Measurements from ENCODE around the gene TF.

GRCh38 chr3:133756716-133757694 is 10.8 kb downstream of the TF start:
- TF ChIP-seq, protein P1, sequence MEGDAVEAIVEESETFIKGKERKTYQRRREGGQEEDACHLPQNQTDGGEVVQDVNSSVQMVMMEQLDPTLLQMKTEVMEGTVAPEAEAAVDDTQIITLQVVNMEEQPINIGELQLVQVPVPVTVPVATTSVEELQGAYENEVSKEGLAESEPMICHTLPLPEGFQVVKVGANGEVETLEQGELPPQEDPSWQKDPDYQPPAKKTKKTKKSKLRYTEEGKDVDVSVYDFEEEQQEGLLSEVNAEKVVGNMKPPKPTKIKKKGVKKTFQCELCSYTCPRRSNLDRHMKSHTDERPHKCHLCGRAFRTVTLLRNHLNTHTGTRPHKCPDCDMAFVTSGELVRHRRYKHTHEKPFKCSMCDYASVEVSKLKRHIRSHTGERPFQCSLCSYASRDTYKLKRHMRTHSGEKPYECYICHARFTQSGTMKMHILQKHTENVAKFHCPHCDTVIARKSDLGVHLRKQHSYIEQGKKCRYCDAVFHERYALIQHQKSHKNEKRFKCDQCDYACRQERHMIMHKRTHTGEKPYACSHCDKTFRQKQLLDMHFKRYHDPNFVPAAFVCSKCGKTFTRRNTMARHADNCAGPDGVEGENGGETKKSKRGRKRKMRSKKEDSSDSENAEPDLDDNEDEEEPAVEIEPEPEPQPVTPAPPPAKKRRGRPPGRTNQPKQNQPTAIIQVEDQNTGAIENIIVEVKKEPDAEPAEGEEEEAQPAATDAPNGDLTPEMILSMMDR (IDR thresholded peaks at IDR 0.05; ENCODE audit: low read depth, low read length): no peak
- TF ChIP-seq POLR2A (IDR thresholded peaks at IDR 0.05; ENCODE audit: extremely low read depth, insufficient read length): no peak
- TF ChIP-seq MYC (IDR thresholded peaks at IDR 0.05; ENCODE audit: low read depth, low read length): no peak
